ENCODE measurements around the gene ESYT2.

Gene ESYT2

DNA sequence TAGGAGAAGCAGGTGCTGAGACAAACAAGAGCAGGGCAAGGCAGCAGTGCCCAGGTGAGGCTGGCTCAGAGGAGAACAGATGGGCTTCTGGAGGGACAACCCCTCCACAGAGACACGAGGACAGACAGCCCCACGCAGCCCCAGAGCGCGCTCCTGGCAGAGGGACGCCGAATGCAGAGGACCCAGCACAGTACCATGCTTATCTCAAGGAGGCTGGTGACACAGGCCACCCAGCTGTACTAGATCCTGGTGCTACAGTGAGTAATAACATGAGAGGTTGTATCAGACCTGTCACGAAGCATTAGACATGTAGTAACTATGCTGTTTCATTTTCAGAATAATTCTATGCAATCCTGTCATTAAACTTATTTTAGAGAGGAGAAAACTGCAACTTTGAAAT lies 64.3 kb downstream of the ESYT2 start:
- DNase-seq = no peak

- DNase-seq = no peak
These were observed 65.8 kb downstream of the ESYT2 start for GRCh38 chr7:158763454-158764033.

DNA sequence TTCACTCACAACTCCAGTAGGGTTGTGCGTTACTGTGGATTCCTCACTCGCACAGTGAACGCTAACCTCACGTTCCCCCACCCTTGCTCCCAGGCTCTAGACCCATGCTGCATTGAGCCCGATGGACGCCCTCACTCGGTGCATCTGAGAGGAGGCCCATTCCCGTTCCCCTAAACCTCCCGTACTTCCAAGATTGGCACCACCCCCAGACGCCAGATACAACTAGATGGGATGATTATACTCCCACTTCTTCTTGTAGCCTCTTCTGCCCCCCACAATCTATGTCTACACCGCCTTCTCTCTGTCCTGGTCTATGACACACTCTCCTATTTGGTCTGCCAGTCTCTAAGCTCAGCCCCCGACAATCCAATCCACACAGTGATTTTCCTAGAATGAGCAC lies 67.4 kb downstream of the ESYT2 start:
- no peak for DNase-seq

GRCh38 chr7:158760936-158761335 lies 68.4 kb downstream of the ESYT2 start:
- no peak for DNase-seq

- no peak for DNase-seq
These were observed 68.9 kb downstream of the ESYT2 start for GRCh38 chr7:158760445-158760764.

DNA sequence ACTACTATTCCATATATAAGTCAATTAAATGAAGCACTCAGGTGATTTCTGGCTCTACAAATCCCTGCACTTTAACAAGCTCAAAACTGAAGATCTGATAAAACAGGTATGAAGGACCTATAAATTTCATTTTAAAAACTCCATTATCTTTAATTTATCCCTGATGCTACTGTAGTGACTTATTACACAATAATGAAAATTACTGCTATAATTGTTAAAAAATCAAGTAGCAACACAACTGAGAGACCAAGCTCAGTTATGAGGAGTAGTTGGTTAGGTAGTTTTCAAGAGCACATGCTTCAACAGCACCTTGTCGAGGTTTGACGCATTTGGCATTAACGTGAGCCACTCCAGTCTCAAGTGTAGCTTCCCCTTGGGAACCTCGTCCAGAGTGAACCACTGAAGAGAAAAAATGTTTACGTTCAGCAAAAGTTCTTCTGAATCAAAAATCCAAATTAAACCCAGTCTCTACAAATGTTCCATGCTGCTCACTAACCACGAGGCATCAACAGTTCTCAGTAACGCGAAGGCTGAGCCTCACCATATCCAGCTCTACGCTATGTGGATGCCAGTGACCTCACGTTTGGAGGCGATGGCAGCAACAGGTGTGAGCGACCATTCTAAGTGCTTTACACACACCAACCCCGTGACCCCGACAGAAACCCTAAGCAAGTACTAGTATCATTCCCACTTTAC lies 69.4 kb downstream of the ESYT2 start:
- no peak for DNase-seq

DNA sequence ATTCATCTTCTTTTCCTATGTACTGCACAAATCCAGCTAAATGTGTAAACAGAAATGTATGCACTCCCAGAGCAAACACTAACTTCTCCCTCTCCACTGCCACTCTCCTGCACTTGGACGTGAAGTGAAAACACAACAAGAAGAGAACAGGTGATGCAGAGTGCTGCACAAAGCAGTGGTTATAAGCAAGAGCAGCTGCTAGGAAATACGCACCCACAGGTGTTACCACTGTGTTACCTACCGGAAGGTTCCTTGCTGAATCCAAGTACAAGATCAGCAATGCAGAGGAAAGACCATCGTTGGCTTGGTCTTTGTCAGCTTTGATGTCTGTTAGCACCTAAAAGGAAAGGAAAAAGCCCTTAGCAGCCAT lies 70.1 kb downstream of the ESYT2 start:
- DNase-seq = no peak

- DNase-seq = no peak
These were observed 70.6 kb downstream of the ESYT2 start for GRCh38 chr7:158758586-158759244.

DNA sequence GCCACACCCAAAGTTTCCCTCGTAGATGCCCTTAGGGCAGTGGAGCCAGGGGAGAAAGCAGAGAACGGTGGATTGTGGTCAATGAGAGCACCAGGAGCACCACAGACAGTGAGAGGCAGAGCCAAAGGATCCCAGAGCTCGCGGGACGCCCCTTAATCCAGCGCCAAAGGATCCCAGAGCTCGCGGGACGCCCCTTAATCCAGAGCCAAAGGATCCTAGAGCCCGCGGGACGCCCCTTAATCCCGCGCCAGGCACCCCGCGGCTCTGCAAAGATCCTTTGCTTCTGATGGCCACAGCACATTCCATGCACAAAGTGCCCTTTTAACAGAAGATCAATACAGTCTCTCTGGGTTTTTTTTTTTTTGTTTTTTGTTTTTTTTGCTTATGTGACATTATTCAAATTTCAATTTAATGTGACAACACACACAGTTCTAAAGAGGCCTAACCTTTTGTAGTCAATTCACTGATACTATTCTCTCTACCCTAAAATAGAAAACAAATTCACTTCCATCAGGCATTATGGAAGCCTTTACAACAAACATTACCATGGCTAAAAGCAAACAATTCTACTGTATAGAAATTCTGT lies 71.8 kb downstream of the ESYT2 start:
- no peak for DNase-seq

- no peak for DNase-seq
These were observed 74.4 kb downstream of the ESYT2 start for GRCh38 chr7:158754746-158755444.

DNA sequence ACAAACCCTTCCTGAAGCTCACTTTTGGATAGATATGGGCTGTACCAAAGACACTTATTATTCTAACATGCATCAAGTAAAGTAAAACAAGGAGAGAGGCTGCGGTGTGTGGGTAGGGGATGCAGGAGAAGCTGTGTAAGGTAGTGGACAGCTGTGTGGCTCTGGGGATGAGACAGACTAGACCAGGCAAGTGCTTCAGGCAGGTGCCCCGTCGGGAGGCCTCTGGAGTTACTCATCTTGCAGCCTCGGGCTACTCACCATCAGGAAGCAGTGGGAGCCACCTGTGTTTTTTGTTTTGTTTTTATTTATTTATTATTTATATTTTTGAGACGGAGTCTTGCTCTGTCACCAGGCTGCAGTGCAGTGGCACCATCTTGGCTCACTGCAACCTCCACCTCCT lies 75.4 kb downstream of the ESYT2 start:
- DNase-seq = no peak

DNA sequence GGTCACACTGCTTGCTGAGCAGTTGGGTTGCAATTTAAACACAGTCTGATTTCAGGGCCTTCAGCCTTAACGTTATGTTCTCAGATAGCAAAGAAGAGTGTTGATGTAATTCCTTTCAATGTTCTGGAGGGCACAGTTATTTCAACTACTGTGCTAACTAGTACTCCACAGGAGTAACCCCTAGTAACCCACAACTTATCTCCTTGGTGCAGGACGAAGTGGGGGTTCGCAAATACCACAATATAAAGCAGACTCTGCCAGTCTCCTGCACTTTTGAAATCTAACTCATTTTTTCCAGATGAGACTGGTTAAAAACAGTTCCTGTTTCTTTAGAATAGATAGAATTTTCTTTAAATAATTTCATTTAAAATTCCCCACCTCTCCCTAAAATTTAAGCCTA lies 77.6 kb downstream of the ESYT2 start:
- no peak for DNase-seq

GRCh38 chr7:158751199-158751598 lies 78.1 kb downstream of the ESYT2 start:
- no peak for DNase-seq

DNA sequence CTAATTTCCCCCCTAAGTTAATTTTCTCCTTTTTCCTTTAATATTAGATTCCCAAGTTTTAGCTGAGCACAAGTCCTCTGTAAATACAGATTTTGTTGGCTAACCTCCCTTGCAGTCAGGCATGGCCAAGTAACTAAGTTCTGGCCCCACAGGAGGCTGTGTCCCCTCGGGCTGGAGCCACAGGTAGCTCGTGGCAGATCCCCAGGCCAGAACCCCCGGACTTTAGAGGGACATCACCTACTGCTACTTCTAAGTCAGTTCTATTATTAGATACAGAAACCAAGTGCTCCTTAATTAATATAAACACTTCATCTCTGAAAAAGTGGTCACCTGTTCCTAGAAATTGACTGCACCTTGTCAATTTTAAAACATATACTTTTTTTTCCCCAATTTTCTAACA lies 78.6 kb downstream of the ESYT2 start:
- DNase-seq = no peak

DNA sequence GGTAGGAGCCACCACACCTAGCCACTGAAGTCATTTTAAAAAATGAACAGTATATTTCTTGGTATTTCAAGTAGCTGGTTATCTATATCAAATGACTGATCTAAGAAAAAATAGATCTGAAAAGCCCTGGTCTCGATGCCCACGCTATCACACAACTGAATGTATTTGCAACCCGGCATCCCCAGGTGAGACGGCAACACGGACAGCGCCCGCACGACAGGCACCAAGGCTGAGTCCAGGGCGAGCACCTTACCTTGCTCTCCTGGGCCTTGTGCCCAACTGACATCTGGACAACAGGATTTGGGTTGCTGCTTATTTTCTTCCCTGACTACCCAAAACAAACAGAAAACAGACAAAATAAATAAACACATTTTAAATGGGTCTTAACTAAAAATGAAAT lies 79.9 kb downstream of the ESYT2 start:
- DNase-seq = no peak

GRCh38 chr7:158748335-158748734 lies 81.0 kb downstream of the ESYT2 start:
- no peak for DNase-seq

DNA sequence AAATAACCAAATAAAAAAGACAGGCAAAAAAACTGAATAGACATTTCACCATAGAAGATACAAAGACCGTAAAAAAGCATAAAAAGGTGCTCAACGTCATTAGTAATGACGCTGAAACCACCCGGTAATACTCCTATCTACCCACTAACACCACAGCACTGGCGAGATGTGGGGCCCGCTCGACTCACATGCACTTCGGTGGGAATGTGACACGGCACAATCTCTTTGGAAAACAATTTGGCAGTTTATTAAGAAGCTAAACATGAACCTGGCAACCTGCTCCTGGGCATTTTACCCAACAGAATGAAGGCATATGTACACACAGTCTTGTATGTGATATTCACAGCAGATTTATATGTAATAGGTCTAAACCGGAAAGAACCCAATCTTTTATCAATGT lies 81.9 kb downstream of the ESYT2 start:
- DNase-seq = no peak

DNA sequence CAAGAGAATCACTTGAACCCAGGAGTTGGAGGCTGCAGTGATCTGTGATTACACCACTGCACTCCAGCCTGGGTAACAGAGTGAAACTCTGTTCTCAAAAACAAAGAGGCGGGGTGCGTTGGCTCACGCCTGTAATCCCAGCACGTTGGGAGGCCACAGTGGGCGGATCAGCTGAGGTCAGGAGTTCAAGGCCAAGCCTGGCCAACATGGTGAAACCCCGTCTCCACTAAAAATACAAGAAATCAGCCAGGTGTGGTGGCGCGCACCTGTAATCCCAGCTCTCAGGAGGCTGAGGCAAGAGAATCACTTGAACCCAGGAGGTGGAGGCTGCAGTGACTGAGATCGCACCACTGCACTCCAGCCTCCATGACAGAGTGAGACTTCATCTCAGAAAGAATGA lies 82.4 kb downstream of the ESYT2 start:
- DNase-seq = no peak

- no peak for DNase-seq
These were observed 84.1 kb downstream of the ESYT2 start for GRCh38 chr7:158745057-158745715.

- no peak for DNase-seq
These were observed 85.2 kb downstream of the ESYT2 start for GRCh38 chr7:158744070-158744469.

DNA sequence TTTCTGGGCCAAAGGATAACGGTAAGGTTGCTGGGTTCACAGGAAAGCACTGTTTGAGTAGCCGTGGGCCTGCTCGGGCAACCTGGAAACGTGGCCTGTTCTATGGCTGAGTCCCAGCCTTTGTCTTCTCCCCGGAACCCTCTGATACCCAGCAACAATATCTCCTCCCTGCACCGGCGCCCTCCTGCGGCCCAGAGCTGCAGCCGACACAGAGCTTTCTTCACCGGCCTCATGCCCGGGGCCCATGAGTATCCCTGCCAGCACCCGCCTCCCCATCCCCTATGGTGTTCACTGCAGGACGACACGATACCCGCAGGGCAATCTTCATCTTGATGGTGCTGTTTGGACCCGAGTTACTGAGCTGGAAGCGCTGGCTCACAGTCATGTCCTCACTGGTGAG lies 86.1 kb downstream of the ESYT2 start:
- no peak for DNase-seq

- DNase-seq = no peak
These were observed 87.1 kb downstream of the ESYT2 start for GRCh38 chr7:158742065-158742821.

- DNase-seq = no peak
These were observed 88.0 kb downstream of the ESYT2 start for GRCh38 chr7:158741294-158741666.

Data from T1000 (cell line).